H1 (cell line): ENCODE data around the gene SPARC. TPM values are rescaled to one million over a fixed set of nuclear protein-coding genes. Genes with fewer than 3 reads are reported as not detected.

Source experiments
- ATF2 ChIP-seq: IDR thresholded peaks from 2 replicates; pipeline ENCODE4 v1.6.1; 2012; ENCODE audit warnings: low read length, inconsistent platforms
- BRCA1 ChIP-seq: IDR thresholded peaks from 2 replicates; pipeline ENCODE4 v1.6.1; 2012; ENCODE audit warnings: low read depth, low read length, improper control_type of control experiment
- EP300 ChIP-seq, 2 experiments: IDR thresholded peaks; 1 replicate in 1 of 2; 2 replicates in 1 of 2; pipeline ENCODE4 v1.6.1; 2011 to 2012; ENCODE audit warnings: low read depth in 2 of 2, low read length in 2 of 2, mild to moderate bottlenecking in 2 of 2, borderline replicate concordance in 1 of 2, inconsistent platforms in 1 of 2, moderate library complexity in 1 of 2
- JUN ChIP-seq: IDR thresholded peaks from 2 replicates; pipeline ENCODE4 v1.6.1; 2011; ENCODE audit warnings: low read depth, mild to moderate bottlenecking, improper control_type of control experiment, low read length
- RFX5 ChIP-seq: IDR thresholded peaks from 2 replicates; pipeline ENCODE4 v1.6.1; 2011; ENCODE audit warnings: low read depth, low read length, improper control_type of control experiment, borderline replicate concordance
- SP4 ChIP-seq: IDR thresholded peaks from 2 replicates; pipeline ENCODE4 v1.6.1; 2012; ENCODE audit warnings: low read length, inconsistent platforms
- SRF ChIP-seq: IDR thresholded peaks from 2 replicates; pipeline ENCODE4 v1.6.1; 2011; ENCODE audit warnings: mild to moderate bottlenecking, low read depth, low read length, moderate library complexity
- TEAD4 ChIP-seq: IDR thresholded peaks from 2 replicates; pipeline ENCODE4 v1.6.1; 2012; ENCODE audit warnings: low read depth, low read length, inconsistent platforms, mixed read lengths
- polyA plus RNA-seq, 7 experiments: library from polyadenylated mRNA; depleted of rRNA in 3 of 7; stranded (reverse) in 5 of 7; unstranded in 2 of 7; fragments of >200 nt in 5 of 7; fragments of 200-250 nt in 2 of 7; gene quantifications; 1 replicate in 5 of 7; 2 replicates in 1 of 7; 4 replicates in 1 of 7; pipeline versions ENCODE4 v1.2.1 to v1.2.3, GENCODE V29; 2011 to 2013; ENCODE audit warnings: missing spikeins in 2 of 7, mixed read lengths in 2 of 7
- total RNA-seq: library from RNA; stranded (reverse); fragmentation: NEBNext Ultra II Directional; extraction: Animal tissue kit (Norgen Biotek cat#: 25700); gene quantifications from 2 replicates; pipeline ENCODE4 v1.2.1, GENCODE V29; 2021

Gene SPARC
- total and polyA plus RNA-seq, 2 of the 8 experiments (the other 6 are each of a cell fraction or from before 2014, with no cell fraction given): 375 to 438 TPM

DNA sequence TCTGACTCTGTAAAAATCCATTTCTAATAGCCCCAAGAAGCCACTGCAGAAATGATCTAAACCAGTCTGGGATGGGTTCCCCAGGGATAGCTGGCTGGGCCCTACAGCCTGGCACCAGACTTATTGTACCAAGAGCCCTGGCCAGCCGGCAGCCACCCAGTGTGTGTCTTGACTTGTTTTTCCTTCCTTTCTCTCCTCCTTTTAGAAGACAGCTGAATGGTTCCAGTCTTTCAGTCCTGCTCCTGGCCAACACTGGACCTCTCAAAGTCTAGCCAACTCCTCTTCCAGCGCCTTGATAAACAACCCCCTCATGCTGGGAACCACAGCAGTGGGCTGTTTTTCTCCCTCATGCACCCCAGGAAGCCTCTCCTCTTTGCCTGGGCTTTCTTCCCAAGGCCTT, 37.6 kb upstream of the SPARC start (continued):
- no peak for TF ChIP-seq ATF2
- TF ChIP-seq RFX5: no peak
- no peak for TF ChIP-seq SP4
- TF ChIP-seq SRF: no peak
- no peak for TF ChIP-seq JUN
- no peak for TF ChIP-seq BRCA1
- no peak for TF ChIP-seq TEAD4
- no peak for TF ChIP-seq EP300 (IDR thresholded peaks at IDR 0.05; ENCODE audit: borderline replicate concordance in 1 of 2, low read depth in 2 of 2, low read length in 2 of 2)
- TF ChIP-seq, all 59 proteins: peak for 0
